ENCODE data around the gene COL15A1. TPM values are rescaled to one million over a fixed set of nuclear protein-coding genes. Genes with fewer than 3 reads are reported as not detected.

COL15A1 gene
- total and polyA plus RNA-seq, 2 of the 8 experiments (the other 6 are each of a cell fraction or from before 2014, with no cell fraction given) = 0.12 to 0.15 TPM

DNA sequence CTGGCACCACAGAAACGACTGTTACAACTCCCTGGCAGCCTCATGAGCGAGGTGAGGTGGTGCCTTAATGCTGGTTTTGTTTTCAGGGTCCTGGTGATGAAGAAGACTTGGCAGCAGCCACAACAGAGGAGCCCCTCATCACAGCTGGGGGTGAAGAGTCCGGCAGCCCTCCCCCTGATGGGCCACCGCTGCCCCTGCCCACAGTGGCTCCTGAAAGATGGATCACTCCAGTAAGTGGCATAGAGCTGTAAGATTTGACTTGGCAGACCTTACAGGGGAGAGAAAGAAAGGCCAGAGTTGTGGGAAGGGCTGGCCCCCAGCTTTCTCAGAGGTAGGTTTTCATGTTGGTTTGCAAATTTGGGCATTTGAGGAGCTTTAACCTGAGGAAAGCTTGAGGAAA, 72.2 kb downstream of the COL15A1 start (continued):
- TF ChIP-seq, protein P1, sequence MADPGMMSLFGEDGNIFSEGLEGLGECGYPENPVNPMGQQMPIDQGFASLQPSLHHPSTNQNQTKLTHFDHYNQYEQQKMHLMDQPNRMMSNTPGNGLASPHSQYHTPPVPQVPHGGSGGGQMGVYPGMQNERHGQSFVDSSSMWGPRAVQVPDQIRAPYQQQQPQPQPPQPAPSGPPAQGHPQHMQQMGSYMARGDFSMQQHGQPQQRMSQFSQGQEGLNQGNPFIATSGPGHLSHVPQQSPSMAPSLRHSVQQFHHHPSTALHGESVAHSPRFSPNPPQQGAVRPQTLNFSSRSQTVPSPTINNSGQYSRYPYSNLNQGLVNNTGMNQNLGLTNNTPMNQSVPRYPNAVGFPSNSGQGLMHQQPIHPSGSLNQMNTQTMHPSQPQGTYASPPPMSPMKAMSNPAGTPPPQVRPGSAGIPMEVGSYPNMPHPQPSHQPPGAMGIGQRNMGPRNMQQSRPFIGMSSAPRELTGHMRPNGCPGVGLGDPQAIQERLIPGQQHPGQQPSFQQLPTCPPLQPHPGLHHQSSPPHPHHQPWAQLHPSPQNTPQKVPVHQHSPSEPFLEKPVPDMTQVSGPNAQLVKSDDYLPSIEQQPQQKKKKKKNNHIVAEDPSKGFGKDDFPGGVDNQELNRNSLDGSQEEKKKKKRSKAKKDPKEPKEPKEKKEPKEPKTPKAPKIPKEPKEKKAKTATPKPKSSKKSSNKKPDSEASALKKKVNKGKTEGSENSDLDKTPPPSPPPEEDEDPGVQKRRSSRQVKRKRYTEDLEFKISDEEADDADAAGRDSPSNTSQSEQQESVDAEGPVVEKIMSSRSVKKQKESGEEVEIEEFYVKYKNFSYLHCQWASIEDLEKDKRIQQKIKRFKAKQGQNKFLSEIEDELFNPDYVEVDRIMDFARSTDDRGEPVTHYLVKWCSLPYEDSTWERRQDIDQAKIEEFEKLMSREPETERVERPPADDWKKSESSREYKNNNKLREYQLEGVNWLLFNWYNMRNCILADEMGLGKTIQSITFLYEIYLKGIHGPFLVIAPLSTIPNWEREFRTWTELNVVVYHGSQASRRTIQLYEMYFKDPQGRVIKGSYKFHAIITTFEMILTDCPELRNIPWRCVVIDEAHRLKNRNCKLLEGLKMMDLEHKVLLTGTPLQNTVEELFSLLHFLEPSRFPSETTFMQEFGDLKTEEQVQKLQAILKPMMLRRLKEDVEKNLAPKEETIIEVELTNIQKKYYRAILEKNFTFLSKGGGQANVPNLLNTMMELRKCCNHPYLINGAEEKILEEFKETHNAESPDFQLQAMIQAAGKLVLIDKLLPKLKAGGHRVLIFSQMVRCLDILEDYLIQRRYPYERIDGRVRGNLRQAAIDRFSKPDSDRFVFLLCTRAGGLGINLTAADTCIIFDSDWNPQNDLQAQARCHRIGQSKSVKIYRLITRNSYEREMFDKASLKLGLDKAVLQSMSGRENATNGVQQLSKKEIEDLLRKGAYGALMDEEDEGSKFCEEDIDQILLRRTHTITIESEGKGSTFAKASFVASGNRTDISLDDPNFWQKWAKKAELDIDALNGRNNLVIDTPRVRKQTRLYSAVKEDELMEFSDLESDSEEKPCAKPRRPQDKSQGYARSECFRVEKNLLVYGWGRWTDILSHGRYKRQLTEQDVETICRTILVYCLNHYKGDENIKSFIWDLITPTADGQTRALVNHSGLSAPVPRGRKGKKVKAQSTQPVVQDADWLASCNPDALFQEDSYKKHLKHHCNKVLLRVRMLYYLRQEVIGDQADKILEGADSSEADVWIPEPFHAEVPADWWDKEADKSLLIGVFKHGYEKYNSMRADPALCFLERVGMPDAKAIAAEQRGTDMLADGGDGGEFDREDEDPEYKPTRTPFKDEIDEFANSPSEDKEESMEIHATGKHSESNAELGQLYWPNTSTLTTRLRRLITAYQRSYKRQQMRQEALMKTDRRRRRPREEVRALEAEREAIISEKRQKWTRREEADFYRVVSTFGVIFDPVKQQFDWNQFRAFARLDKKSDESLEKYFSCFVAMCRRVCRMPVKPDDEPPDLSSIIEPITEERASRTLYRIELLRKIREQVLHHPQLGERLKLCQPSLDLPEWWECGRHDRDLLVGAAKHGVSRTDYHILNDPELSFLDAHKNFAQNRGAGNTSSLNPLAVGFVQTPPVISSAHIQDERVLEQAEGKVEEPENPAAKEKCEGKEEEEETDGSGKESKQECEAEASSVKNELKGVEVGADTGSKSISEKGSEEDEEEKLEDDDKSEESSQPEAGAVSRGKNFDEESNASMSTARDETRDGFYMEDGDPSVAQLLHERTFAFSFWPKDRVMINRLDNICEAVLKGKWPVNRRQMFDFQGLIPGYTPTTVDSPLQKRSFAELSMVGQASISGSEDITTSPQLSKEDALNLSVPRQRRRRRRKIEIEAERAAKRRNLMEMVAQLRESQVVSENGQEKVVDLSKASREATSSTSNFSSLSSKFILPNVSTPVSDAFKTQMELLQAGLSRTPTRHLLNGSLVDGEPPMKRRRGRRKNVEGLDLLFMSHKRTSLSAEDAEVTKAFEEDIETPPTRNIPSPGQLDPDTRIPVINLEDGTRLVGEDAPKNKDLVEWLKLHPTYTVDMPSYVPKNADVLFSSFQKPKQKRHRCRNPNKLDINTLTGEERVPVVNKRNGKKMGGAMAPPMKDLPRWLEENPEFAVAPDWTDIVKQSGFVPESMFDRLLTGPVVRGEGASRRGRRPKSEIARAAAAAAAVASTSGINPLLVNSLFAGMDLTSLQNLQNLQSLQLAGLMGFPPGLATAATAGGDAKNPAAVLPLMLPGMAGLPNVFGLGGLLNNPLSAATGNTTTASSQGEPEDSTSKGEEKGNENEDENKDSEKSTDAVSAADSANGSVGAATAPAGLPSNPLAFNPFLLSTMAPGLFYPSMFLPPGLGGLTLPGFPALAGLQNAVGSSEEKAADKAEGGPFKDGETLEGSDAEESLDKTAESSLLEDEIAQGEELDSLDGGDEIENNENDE (IDR thresholded peaks at IDR 0.05; ENCODE audit: insufficient replicate concordance, low read length) = no peak
- TF ChIP-seq, protein P2, sequence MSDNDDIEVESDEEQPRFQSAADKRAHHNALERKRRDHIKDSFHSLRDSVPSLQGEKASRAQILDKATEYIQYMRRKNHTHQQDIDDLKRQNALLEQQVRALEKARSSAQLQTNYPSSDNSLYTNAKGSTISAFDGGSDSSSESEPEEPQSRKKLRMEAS (IDR thresholded peaks at IDR 0.05) = no peak
- TF ChIP-seq EP300 (IDR thresholded peaks at IDR 0.05; ENCODE audit: borderline replicate concordance in 1 of 2, low read depth in 2 of 2, low read length in 2 of 2) = no peak
- no peak for TF ChIP-seq KDM5A (IDR thresholded peaks at IDR 0.05; ENCODE audit: low read length)
- TF ChIP-seq YY1 (IDR thresholded peaks at IDR 0.05; ENCODE audit: low read depth, low read length) = no peak
- TF ChIP-seq FOSL1 (IDR thresholded peaks at IDR 0.05; ENCODE audit: insufficient read depth, low read depth, low read length) = no peak
- TF ChIP-seq, protein P3, sequence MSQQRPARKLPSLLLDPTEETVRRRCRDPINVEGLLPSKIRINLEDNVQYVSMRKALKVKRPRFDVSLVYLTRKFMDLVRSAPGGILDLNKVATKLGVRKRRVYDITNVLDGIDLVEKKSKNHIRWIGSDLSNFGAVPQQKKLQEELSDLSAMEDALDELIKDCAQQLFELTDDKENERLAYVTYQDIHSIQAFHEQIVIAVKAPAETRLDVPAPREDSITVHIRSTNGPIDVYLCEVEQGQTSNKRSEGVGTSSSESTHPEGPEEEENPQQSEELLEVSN (IDR thresholded peaks at IDR 0.05) = no peak
- TF ChIP-seq, protein P4, sequence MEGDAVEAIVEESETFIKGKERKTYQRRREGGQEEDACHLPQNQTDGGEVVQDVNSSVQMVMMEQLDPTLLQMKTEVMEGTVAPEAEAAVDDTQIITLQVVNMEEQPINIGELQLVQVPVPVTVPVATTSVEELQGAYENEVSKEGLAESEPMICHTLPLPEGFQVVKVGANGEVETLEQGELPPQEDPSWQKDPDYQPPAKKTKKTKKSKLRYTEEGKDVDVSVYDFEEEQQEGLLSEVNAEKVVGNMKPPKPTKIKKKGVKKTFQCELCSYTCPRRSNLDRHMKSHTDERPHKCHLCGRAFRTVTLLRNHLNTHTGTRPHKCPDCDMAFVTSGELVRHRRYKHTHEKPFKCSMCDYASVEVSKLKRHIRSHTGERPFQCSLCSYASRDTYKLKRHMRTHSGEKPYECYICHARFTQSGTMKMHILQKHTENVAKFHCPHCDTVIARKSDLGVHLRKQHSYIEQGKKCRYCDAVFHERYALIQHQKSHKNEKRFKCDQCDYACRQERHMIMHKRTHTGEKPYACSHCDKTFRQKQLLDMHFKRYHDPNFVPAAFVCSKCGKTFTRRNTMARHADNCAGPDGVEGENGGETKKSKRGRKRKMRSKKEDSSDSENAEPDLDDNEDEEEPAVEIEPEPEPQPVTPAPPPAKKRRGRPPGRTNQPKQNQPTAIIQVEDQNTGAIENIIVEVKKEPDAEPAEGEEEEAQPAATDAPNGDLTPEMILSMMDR (IDR thresholded peaks at IDR 0.05; ENCODE audit: control extremely low read depth in 1 of 3, insufficient read depth in 1 of 3, low read depth in 1 of 3, low read length in 3 of 3) = no peak

All from H1 (cell line).